Measurements from ENCODE around the gene DYNC2I2. TPM values are rescaled to one million over a fixed set of nuclear protein-coding genes. Genes with fewer than 3 reads are reported as not detected.
"Not testable (repeated sequence)": the region's sequence is repeated elsewhere in the genome, so short reads cannot be mapped to it uniquely, and the experiment has no call there.

DYNC2I2 gene
- total and polyA plus RNA-seq, 2 experiments from 2014 or later, result 58.8 to 93.1 TPM

- Histone ChIP-seq H3K27me3 (replicated peaks; ENCODE audit: insufficient read depth) (no peaks in the 10 kb centered on the region), H3K36me3 (ENCODE audit: low read depth) (no peaks in the 10 kb centered on the region), H3F3A (ENCODE audit: insufficient read depth) (no peaks in the 10 kb centered on the region), H3K9me2 (ENCODE audit: insufficient read depth) (no peaks in the 10 kb centered on the region), H3K27ac (no peak overlapping the region), H2AFZ (no peak overlapping the region), H3K4me1 (ENCODE audit: insufficient read depth) (no peaks in the 10 kb centered on the region), H3K4me3 (no peak overlapping the region), H3K9ac (no peak overlapping the region), H3K4me2 (ENCODE audit: unreplicated experiment) (no peak overlapping the region), H4K20me1 (ENCODE audit: insufficient read depth) (no peaks in the 10 kb centered on the region), H3K79me2 (ENCODE audit: insufficient read depth) (no peaks in the 10 kb centered on the region), H3K9me3 (ENCODE audit: low read depth) (no peaks in the 10 kb centered on the region)
- TF ChIP-seq EZH2 (IDR thresholded peaks at IDR 0.05; ENCODE audit: insufficient read depth, poor library complexity, severe bottlenecking), result no peak
- no peak for TF ChIP-seq EZH2phosphoT487 (IDR thresholded peaks at IDR 0.05; ENCODE audit: insufficient read depth, low read depth)
- 81 to 83% methylated on average over 27 to 31 of the region's 31 CpGs for WGBS, 2 experiments (ENCODE audit: low coverage in 1 of 2, low lambda C conversion rate in 2 of 2, missing lambda C conversion rate in 2 of 2)
- in situ Hi-C loops (cut with MboI), result no loop called here
- DNase-seq, result no peak
Measured at GRCh38 chr9:128703616-128704355, 47.1 kb upstream of the DYNC2I2 start.

GRCh38 chr9:128702949-128703615 is 46.4 kb upstream of the DYNC2I2 start:
- Histone ChIP-seq H3K9me3 (ENCODE audit: low read depth) (no peaks in the 10 kb centered on the region), H2AFZ (peak overlapping the region; percentile 78), H3K79me2 (ENCODE audit: insufficient read depth) (no peaks in the 10 kb centered on the region), H3K27me3 (replicated peaks; ENCODE audit: insufficient read depth) (no peaks in the 10 kb centered on the region), H3K27ac (no peak overlapping the region), H3K36me3 (ENCODE audit: low read depth) (no peaks in the 10 kb centered on the region), H4K20me1 (ENCODE audit: insufficient read depth) (no peaks in the 10 kb centered on the region), H3F3A (ENCODE audit: insufficient read depth) (no peaks in the 10 kb centered on the region), H3K4me1 (ENCODE audit: insufficient read depth) (no peaks in the 10 kb centered on the region), H3K4me3 (peak overlapping the region; percentile 80), H3K4me2 (ENCODE audit: unreplicated experiment) (peak overlapping the region; percentile 75), H3K9me2 (ENCODE audit: insufficient read depth) (no peaks in the 10 kb centered on the region), H3K9ac (peak overlapping the region; percentile 67)
- no peak for TF ChIP-seq EZH2 (IDR thresholded peaks at IDR 0.05; ENCODE audit: insufficient read depth, poor library complexity, severe bottlenecking)
- no peak for TF ChIP-seq EZH2phosphoT487 (IDR thresholded peaks at IDR 0.05; ENCODE audit: insufficient read depth, low read depth)
- DNase-seq, result peak; percentile 27
- WGBS, 2 experiments (ENCODE audit: low coverage in 1 of 2, low lambda C conversion rate in 2 of 2, missing lambda C conversion rate in 2 of 2), result 15 to 23% methylated on average over 19 to 54 of the region's 55 CpGs
- in situ Hi-C loops (cut with MboI), result no loop called here

GRCh38 chr9:128702445-128702948 is 45.9 kb upstream of the DYNC2I2 start, which contains the start of gene PKN3:
Gene PKN3 (plus strand): TSS chr9:128702503. CDS start chr9:128702916, 413 bp downstream.
- H2AFZ ChIP-seq, result peak within 1 kb of the TSS; percentile 78
- H3K27me3 ChIP-seq (replicated peaks; ENCODE audit: insufficient read depth), result no peaks in the 10 kb centered on the region
- 1% methylated on average over 55 to 65 of the region's 65 CpGs for whole genome bisulfite sequencing, 2 experiments (ENCODE audit: low coverage in 1 of 2, low lambda C conversion rate in 2 of 2, missing lambda C conversion rate in 2 of 2)
- H3K79me2 ChIP-seq (ENCODE audit: insufficient read depth), result no peaks in the 10 kb centered on the region
- H3K4me1 ChIP-seq (ENCODE audit: insufficient read depth), result peaks cover 4% of the 10 kb centered on the region; the same call in 1 of the 2 replicates
- in situ Hi-C loops (cut with MboI), result no loop called here
- no peak for TF ChIP-seq EZH2phosphoT487 (IDR thresholded peaks at IDR 0.05; ENCODE audit: insufficient read depth, low read depth)
- TF ChIP-seq EZH2 (IDR thresholded peaks at IDR 0.05; ENCODE audit: insufficient read depth, poor library complexity, severe bottlenecking), result no peak
- H3K27ac ChIP-seq, result no peak within 1 kb of the TSS
- DNase-seq, result peak; percentile 90
- H3K4me2 ChIP-seq (ENCODE audit: unreplicated experiment), result peak within 1 kb of the TSS; percentile 75
- no peaks in the 10 kb centered on the region for H4K20me1 ChIP-seq (ENCODE audit: insufficient read depth)
- peaks cover 3% of the 10 kb centered on the region for H3F3A ChIP-seq (ENCODE audit: insufficient read depth)
- no peaks in the 10 kb centered on the region for H3K9me2 ChIP-seq (ENCODE audit: insufficient read depth)
- no peaks in the 10 kb centered on the region for H3K9me3 ChIP-seq (ENCODE audit: low read depth)
- peak within 1 kb of the TSS; percentile 67 for H3K9ac ChIP-seq
- H3K4me3 ChIP-seq, result peak within 1 kb of the TSS; percentile 80
- no peaks in the 10 kb centered on the region for H3K36me3 ChIP-seq (ENCODE audit: low read depth)

- H3K36me3 ChIP-seq (ENCODE audit: low read depth), result peaks cover 10% of the 10 kb centered on the region
- H3K27ac ChIP-seq, result no peak overlapping the region
- no peak overlapping the region for H3K4me2 ChIP-seq (ENCODE audit: unreplicated experiment)
- H3K4me3 ChIP-seq, result no peak overlapping the region
- H3K9ac ChIP-seq, result no peak overlapping the region
- no peak for DNase-seq
- no peaks in the 10 kb centered on the region for H3K9me3 ChIP-seq (ENCODE audit: low read depth)
- H2AFZ ChIP-seq, result no peak overlapping the region
- no peaks in the 10 kb centered on the region for H3K27me3 ChIP-seq (replicated peaks; ENCODE audit: insufficient read depth)
- no peaks in the 10 kb centered on the region for H3K79me2 ChIP-seq (ENCODE audit: insufficient read depth)
- H3K4me1 ChIP-seq (ENCODE audit: insufficient read depth), result peaks cover 5% of the 10 kb centered on the region; the same call in 1 of the 2 replicates
- H3K9me2 ChIP-seq (ENCODE audit: insufficient read depth), result no peaks in the 10 kb centered on the region
- in situ Hi-C loops (cut with MboI), result no loop called here
- peaks cover 15% of the 10 kb centered on the region for H3F3A ChIP-seq (ENCODE audit: insufficient read depth)
- 68 to 71% methylated on average over 10 of the region's 10 CpGs for WGBS, 2 experiments (ENCODE audit: low coverage in 1 of 2, low lambda C conversion rate in 2 of 2, missing lambda C conversion rate in 2 of 2)
- no peak for TF ChIP-seq EZH2phosphoT487 (IDR thresholded peaks at IDR 0.05; ENCODE audit: insufficient read depth, low read depth)
- TF ChIP-seq EZH2 (IDR thresholded peaks at IDR 0.05; ENCODE audit: insufficient read depth, poor library complexity, severe bottlenecking), result no peak
- no peaks in the 10 kb centered on the region for H4K20me1 ChIP-seq (ENCODE audit: insufficient read depth)
Measured at GRCh38 chr9:128701227-128701854, 44.7 kb upstream of the DYNC2I2 start.

GRCh38 chr9:128699096-128699795 is 42.6 kb upstream of the DYNC2I2 start:
- H3K9ac ChIP-seq; H3K4me1 ChIP-seq (ENCODE audit: insufficient read depth); H3K27me3 ChIP-seq (replicated peaks; ENCODE audit: insufficient read depth); in situ Hi-C loops (cut with MboI); H4K20me1 ChIP-seq (ENCODE audit: insufficient read depth); H3K4me2 ChIP-seq (ENCODE audit: unreplicated experiment); H3K79me2 ChIP-seq (ENCODE audit: insufficient read depth); H3K9me2 ChIP-seq (ENCODE audit: insufficient read depth); H3K4me3 ChIP-seq; H3K27ac ChIP-seq; DNase-seq; H2AFZ ChIP-seq; H3K9me3 ChIP-seq (ENCODE audit: low read depth): not testable (repeated sequence)
- H3F3A ChIP-seq (ENCODE audit: insufficient read depth), result peaks cover 25% of the 10 kb centered on the region
- peaks cover 23% of the 10 kb centered on the region for H3K36me3 ChIP-seq (ENCODE audit: low read depth)
- 90 to 94% methylated on average over 30 of the region's 30 CpGs for WGBS, 2 experiments (ENCODE audit: low coverage in 1 of 2, low lambda C conversion rate in 2 of 2, missing lambda C conversion rate in 2 of 2)
